NCI-H1417 (cell line): ENCODE results near the gene SYCP2.

Experiments used
- DNase-seq, 3 experiments: peaks; one replicate each; lab custom pipeline; 2025; lab: John Stamatoyannopoulos, UW

The SYCP2 gene

DNA sequence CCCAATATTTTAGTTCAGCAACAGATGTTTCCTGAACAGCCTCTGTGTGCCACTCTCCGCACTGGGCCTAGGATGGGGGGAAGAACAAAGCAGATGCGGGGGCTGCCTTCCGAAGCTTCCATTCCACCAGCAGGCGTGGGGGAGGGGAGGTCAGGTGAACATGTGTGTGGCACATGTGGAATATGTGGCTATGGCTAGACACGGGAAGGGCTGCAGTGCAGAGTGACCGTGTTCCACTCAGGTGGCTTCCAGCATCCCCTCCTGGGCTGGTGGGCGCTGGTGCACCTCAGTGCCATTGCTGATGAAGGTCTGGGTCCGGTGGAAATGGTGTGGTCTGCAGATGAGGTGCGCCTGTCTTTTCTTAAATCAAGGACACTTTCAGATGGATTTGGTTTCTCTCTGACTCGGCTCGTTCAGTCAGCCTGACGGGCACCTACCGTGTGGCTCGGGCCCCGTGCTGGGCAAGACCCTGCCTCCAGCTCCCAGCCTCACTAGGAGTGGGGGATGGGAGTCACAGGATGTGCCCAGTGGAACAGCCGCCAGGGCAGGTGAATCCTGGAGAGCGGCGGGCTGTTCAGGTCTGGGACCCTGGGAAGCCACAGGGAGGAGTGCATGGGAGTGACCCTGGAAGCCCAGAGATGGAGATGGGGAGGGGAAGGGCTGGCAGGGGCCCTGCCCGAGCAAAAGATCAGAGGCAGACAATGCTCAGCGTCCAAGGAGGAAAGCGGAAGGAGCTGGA lies 111.0 kb downstream of the SYCP2 start:
- no peak for DNase-seq

DNA sequence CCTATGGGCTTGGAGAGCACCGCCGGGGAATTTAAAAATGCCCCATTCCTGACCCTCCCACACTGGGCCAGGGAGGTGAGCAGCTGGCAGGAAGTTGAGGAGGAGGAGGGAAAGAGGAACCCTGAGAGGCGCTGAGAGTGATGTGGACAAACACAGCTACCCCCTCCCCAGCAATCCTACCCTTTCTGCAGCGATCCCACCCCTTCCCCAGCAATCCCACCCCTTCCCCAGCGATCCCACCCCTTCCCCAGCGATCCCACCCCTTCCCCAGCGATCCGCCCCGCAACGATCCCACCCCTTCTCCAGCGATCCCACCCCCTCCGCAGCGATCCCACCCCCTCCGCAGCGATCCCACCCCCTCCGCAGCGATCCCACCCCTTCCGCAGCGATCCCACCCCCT lies 111.6 kb downstream of the SYCP2 start:
- no peak for DNase-seq

DNA sequence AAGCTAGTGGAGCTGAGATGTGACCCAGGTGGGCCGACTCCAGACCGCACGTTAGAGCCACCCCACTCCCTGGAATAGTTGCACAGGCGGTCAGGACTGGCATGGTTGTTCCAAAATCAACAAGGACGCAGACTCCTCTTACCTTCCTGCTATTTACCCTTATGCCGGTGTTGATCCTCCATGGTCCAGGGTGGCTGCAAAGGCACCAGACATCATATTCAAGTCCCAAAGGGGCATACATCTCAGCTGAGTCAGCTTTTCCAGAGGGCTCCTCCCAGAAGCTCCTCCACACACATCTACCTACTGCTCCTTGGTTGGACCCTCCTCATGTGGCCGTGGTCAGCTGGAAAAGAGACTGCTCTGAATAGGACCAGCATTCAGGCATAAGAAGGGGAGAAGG lies 112.2 kb downstream of the SYCP2 start:
- DNase-seq, result no peak

DNA sequence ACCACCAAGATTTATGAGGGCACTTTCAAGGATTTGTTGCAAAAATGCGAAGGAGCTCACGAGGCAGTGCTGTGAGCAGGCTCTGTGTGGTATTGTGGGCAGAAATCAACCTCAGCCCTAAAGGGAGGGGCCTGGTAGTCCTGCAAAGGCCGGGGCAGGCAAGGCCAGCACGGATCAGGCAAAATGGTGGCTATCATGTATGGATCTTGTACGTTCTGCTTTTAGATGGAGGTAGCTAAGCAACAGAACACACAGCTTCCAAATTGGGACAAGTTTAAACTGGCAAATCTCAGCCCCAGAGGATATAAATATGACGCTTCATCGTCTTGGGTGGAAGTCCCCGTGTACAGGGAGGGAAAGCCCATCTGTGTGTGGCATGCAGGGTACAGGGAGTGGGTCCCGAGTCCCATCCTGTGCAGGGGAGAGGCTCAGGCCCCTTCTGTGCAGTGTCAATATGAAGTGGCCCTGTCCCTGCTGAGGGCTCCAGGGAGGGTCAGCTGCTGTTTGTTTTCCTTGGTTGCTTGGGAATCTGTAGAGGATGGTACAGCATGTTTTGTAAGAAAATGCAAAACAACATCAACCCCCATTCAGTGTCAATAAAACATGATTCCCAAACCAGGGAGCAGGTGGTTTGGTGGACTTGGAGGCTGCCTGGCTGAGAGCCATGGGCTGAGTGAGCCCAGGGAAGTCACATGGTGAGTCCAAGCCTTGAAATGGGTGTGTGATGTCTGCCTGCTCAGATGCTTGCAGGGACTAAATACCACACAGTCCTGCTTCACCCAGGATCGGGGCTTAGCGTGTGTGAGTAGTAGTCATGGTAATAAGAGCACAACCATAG lies 113.0 kb downstream of the SYCP2 start:
- DNase-seq, result peak; percentile 61 to 88 (median 80)

DNA sequence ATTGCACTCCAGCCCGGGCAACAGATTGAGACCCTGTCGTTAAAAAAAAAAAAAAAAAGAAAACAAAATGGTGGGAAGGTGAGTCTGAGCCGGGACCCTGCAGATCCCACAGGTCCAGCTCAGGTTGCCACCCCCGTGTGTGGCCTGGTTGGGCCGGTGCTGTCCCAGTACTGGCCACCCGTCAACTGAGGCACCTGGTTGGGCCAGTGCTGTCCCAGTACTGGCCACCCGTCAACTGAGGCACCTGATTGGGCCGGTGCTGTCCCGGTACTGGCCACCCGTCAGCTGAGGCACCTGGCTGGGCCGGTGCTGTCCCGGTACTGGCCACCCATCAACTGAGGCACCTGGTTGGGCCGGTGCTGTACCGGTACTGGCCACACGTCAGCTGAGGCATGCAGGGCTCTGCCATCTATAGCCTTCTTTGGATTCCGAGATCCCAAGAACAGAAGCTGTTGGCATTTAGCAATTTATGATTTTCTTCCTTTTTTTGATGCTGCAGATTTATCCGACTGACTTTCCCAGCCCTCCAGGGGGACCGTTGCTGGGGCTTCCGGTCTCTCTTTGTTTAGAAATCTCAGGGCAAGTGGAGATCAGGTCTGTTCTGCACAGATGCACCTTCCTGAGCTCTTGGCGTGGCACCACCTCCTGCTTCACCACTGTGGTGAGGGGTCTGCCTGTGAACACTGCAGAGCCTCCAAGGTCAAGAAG lies 113.8 kb downstream of the SYCP2 start:
- no peak for DNase-seq

DNA sequence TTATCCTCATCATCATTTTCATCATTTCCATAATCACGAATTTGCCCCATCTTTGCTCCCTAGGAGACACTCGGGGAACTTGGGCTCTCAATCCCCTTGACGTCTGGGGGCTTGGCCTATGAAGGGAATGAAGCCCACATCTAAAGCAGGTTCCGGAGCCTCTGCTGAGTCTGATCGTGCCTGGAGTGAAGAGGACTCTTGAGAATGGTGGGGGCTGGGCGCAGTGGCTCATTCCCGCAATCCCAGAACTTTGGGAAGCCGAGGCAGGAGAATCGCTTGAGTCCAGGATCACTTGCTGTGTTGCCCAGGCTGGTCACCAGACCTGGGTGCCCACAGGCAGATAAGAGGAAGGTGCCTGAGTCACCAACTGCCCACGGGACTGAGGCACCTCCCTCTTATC lies 114.5 kb downstream of the SYCP2 start:
- DNase-seq, result no peak

DNA sequence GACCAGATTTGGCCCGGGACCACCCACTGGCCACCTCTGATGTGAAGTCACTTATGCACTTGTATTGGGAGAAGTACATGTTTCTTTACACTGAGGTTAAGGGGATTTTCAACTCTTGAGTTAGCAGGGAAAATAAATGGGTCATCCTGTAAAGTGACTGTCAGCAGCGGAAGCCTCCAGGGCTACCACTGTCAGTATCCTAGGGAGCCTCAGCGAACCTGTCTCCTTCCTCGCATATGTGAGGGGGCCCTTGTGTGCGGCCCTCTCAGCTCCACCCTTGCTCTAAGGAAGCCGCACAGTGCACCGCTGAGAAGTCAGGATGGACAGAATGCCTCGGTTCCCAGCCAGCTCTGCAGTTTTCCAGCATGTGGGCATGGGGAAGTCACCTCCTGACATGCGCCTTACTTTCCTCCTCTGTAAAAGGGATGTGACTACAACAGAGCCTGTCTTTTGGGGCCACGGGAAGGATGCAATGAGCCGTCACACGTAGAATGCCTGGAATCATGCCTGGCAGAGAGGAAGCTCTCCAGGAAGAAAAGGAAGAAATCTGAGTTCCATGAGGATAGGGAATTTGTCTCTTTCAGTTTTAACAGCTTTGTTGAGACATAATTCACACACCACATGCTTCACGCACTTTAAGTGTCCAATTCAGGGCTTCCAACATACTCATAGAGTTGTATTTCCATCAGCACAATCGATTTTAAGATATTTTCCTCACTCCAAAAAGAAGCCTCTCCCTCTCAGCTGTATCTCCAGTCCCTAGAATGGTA lies 115.4 kb downstream of the SYCP2 start:
- no peak for DNase-seq

DNA sequence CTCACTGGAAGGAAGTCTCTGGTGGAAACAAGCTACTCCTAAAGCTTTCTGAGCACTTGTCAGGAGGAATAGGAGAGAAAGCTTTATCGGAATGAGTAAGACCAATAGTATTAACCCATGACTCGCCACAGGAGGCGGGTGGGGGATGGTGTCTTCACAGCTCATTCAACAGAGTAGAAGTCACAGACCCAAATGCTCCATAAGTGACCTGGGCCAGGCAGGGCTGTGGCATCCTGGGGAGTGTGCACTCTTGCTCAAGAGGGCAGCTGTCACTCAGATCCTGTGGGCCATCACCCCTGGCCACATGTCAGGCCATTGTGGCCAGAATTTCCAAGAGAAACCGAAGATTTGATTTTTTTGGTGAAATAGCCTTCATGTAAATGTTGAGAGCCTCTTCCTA lies 116.0 kb downstream of the SYCP2 start:
- DNase-seq, result no peak

DNA sequence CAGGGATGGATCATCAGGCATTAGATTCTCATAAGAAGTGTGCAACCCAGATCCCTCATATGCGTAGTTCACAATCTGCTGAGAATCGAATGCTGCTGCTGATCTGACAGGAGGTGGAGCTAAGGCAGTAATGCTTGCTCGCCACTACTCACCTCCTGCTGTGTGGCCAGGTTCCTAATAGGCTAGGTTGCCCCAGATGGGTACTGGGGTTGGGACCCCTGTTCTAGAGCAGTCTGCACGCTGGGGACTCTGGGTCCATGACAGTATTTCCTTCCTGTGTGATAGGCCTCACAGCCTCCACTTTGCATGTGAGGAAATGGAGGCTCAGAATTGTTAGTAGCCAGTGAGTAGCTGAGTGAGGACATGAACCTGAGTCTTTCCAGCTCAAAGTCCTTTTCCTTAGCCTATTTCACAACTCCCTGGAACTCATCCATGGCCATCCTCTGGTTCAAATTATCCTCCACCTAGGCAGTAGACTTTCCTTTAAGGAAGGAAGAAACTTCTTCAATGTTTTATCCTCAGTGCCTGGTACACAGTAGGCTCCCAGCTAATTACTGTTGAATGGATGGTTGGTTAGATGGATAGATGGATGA lies 117.2 kb downstream of the SYCP2 start:
- no peak for DNase-seq

DNA sequence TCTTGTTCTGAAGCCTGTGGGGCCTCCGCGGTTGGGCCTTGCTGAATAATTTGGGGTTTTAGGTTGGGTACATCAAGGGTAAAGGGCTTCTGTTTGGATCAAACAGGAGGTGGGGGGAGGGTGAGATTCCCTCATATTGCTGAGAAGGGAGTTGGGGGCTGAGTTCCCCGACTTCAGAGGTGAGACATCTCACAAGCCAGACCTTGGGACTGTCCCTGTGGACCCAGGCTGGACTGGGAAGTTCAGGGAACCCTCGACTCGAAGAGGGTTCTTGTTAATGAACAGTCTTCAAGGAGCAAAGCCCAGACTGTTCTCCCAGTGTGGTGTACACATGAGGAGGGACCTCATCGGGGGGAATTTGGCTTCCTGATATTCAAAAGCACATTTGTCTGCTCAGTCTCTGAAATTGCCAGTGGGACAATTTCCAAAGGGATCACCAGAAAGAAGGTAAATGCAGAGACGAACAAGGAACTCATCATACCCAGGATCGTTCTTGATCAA lies 118.5 kb downstream of the SYCP2 start:
- DNase-seq, result no peak

DNA sequence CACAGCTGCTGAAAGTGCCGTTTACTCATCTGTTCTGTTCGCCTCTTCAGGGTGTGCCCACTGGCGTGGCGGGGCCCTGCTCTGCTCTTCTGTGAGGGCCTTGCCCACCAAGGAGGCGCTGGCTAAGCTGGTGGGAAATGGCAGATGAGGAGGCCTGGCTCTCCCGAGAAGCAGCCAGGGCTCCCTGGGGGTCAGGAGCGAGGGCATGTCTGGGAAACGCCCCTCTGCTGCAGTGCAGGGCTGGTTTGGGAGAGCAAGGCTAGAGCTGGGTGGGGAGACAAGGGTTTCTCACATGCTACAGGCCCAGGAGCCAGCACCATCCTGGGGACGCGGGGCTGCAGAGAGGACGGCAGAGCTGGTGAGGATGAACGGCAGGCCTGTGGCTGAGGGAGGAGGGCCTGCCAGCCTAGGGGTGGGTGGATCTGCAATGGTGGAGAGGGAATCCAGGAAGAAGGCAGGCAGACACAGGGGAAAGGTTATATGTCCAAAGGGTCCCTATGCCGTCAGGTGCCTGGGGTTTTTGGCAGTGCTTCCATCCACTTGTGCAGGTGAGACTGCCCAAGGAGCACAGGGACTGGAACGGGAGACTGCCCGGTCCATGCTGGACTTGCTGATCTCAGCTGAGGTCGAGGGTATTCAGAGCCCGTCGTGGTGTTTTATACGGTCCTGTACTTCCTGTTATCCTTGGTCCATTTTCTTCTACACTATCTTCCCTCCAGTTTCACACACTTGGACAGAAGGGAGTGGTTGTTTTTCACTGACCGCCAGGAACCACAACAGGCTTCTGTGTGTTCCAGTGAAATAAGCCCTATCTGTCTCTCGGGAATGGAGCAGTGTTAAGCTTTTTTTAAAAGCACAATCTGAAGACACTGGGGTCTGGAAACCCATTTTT lies 119.2 kb downstream of the SYCP2 start:
- no peak for DNase-seq
